HG03095 (cell line): Measurements from ENCODE around the gene FRRS1L.

Experiments
- ATAC-seq: cut with Tn5 transposase; IDR thresholded peaks from one replicate; pipeline ENCODE4 v1.9.1; 2021; ENCODE audit warnings: moderate library complexity; ENCODE audit not compliant: unreplicated experiment

Gene FRRS1L, protein sequence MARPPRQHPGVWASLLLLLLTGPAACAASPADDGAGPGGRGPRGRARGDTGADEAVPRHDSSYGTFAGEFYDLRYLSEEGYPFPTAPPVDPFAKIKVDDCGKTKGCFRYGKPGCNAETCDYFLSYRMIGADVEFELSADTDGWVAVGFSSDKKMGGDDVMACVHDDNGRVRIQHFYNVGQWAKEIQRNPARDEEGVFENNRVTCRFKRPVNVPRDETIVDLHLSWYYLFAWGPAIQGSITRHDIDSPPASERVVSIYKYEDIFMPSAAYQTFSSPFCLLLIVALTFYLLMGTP

DNA sequence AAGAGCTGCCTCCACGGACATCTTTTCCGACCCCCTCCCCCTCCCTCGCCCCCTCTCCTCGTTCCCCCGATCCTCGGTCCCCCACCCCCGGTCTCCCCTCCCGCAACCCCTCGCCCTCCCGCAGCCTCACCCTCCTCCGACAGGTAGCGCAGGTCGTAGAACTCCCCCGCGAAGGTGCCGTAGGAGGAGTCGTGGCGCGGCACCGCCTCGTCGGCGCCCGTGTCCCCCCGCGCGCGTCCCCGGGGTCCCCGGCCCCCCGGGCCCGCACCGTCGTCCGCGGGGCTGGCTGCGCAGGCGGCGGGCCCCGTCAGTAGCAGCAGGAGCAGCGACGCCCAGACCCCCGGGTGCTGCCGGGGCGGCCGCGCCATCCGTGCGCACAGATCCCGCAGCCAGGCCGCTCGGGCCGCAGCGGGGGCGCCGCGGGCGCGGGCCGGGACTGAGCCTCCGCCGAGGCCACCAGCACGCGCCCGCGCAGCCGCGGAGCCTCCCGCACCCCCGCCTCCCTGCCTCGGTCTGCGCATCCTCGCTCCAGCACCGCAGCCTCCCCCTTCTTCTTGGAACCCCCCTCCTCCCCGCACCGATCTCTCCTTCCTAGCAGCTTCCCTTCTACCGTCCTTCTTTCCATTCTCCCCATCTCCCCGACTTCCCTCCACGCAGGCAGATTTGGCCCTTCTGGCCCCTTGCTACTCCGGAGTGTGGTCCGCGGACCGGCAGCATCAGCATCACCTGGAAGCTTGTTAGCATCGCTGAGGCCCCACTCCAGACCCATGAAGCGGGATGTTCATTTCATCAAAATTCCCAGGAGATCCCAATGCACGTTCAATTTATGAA lies at the start of gene FRRS1L:
Gene FRRS1L (minus strand): TSS at position 479 of the 831 bp plus-strand sequence. CDS start 111 bp downstream, at position 368.
- ATAC-seq, result no peak

DNA sequence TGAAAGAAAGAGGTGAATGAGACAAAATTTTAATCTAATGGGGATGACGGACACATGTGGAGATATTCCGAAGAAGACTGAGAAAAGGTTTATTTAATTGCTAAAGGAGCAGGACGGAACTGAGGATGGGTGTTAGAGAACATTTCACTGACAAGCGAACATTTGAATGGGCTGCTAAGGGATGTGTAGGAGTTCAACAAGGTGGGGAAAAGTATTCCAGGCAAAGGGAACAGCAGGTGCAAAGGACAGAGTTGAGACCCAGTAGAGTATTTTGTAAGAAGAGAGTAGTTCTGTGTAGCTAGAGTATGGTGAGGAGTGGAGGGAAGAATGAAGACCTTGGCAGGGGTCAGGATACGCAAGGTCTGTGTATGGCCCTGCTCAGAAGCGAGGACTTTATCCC lies 47.4 kb upstream of the FRRS1L start:
- ATAC-seq, result no peak

DNA sequence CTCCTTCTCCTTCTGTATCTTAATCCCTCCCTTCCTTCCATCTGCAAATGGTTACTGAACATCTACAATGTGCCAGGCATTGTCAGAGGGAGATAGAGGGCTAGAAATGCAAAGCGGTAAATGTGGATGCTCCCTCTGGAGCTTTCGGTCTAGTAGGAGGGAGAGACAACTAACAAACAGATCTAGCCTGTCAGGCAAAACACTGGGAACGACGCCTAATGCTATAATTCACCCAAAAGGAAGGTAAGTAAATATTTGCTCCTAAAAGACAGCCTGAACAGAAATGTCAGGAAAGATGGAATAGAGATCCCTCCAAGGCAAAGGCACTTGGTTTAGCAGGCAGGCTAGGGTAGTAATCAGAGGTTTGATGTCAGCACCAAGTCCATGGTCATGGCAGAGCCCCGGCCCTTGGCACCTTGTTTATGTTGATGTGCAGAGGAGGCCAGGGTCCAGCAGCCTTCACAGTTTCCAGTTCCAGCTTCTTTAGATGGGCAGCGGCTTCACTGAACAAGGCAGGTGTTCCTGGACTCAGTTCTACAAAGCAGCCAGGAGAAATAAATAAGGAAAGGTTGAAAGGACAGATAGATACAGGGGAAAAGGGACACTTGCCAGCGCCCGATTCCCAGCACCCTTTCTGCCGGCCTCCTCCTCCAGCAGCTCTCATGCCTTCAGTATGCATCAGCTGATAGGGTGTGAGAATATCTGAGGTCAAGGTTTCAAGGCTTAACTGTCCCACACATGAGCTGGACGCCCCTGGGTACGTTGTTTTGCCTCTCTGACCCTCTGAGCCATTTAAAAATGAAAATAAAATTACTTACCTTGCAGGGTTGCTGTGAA lies 46.5 kb upstream of the FRRS1L start:
- ATAC-seq, result no peak

DNA sequence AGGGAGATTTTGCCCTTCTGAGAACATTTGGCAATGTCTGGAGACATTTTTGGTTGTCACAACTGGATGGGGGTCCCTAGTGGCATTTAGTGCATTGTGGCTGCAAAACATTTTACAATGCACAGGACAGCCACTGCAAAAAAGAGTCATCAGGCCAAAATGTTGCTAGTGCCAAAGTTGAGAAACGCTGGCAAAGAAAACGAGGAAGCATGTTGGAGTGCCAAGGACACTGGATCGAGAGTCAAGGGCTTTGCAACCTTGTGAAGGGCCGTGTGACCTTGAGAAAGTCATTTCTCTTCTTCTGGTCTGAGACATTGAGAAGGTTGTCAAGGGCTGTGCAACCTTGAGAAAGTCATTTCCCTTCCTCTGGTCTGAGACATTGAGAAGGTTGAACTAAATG lies 45.7 kb upstream of the FRRS1L start:
- no peak for ATAC-seq

DNA sequence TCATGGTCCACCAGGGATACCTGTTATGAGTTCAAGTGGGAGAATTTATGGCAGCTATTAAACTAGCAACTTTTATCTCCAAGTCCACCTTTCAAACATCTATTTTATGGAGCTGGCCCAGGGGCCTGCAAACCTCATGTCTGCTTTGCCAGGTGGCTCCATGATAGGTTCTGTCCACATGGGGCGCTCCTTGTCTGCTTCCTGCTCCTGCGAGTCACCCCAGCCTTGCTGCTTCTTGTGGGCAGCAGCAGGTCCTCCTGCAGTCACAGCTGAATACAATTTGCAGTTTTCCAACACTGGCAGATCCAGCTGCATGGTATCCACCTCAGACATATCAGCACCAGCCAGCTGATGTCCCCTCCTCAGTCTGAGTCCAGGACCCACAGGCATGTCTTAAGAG lies 39.6 kb upstream of the FRRS1L start:
- ATAC-seq, result no peak

DNA sequence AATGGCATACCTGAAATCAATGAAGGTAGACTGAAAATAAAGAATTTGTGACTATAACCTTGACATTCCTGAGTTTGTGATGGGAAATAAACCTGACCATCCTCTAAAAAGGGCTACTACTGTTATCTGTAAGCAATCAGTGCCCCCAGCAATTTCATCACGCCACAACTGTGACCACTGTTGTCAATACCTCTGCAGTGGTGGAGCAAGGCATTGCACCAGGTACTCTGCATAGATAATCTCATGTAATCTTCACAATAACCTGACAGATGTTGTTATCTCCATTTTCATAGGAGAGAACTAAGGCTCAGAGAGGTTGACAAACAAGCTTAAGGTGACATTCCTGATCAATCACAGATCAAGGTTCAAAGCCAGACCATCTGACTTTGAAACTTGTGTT lies 38.5 kb upstream of the FRRS1L start:
- ATAC-seq, result no peak

DNA sequence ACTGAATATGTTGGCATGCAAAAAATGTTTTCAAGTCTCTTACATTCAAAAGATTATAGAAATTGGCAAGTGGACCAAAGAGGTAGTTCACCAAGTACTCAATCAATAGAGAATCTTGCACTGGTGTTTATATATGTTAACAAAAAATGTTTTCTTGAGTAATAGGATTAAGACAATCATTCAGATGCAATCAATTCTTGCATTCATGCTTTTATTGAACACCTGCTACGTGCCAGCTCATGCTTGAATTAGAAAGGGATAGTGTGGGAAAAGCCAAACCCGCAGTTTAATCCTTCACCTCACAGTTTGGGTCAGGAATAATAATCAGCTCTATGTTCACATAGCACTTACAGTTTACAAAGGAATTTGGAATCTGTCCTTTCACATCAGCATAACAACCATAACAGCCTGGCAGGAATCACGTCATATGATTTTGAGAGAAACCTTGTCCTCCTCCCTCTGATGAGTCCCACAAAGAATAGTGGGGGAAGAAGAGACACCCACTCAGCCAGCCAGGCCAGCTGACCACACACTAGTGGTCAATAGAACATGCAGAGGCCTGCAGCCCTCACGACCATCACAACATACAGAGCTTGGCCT lies 36.8 kb upstream of the FRRS1L start:
- ATAC-seq, result no peak

DNA sequence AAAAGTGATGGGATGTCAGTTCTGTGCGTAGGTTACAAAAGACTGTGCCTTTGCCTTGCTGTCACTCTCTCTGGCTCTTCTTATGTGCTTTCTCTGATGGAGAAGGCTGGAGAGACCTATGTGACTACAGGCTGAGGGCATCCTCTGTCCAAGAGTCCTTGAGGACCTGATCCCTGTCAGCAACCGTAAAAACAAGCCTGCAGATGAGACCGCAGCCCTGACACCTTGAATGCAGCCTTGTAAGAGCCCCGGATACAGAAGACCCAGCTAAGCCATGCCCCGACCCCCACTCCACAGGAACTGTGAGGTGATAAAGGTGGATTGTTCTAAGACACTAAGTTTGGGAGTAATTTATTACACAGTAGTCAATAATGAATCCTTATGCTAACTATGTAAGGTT lies 32.6 kb upstream of the FRRS1L start:
- ATAC-seq, result no peak

DNA sequence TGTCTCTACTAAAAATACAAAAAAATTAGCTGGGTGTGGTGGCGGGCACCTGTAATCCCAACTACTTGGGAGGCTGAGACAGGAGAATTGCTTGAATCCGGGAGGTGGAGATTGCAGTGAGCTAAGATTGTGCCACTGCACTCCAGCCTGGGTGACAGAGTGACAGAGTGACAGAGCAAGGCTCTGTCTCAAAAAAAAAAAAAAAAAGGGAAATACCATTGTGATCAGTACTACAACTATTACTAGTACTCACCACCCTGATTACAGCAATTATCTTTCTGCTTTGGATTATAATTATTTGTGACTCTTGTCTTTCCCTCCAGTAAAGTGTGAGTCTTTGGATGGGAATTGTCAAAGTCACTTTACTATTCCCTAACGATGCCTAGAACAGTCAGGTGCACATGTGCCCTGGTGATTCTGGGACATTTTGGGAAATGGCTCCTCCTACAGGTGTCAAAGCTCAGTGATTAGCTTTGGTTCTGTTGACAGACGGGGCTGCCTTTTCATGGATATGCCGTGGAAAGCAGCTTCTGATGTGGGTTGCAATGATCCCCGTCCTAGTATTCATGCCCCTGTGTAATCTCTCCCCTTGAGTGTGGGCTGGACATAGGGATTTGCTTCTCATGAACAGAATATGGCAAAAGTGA lies 31.8 kb upstream of the FRRS1L start:
- ATAC-seq, result no peak

DNA sequence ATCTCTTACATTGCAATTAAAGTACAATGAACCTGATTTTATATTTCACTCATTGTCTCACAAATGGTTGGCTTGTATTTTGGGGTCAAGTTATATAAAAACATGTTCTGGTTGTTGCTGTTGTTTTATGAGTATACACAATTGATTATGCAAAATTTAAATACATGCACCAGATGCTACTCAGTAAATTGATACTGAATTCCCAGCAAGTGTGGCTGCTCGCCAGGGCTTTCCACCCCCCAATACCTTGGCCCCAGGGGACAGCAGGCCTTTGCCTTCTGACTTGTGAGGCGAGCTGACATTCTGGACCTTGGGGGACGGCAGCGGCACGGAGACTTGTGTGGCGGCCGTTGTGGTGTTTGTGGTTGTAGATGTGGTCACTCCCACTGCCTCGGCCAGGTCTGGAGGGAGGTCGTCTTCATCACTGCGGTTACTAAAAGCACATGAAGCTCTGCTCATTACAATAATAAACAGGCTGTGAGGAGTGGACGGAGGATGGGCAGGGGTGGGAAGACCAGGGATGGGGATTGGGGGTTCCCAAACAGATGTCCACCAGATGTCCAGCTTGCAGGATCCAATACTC lies 27.0 kb upstream of the FRRS1L start:
- ATAC-seq, result no peak

DNA sequence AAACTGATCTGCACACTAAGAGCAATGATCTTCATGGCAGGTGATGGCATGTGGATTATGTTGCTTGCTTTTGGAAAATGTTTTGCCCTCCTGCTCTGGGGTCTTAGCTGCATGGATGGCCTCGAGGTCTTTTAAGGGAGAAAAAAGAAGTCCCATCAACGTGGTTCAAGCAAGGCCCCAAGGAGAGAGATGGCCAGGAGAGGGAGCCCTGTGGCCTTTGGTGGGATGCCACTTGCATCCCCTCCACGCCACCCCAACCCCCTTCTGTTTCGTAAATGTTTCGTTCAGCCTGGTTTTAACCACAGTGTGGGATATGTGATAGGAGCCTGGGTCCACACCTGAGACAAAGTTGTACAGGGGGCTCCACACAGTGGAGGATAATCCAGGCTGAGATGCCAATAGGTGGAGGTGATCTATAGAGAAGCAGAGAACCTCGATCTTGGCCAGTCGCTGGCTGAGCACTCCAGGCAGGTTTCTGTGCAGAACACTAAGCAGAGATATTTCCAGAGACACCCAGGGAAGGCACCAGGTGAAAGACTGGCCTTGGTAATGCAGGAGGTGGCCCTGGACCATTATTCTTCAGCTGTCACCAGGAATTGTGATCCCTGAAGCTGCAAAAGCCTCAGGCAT lies 25.8 kb upstream of the FRRS1L start:
- no peak for ATAC-seq

DNA sequence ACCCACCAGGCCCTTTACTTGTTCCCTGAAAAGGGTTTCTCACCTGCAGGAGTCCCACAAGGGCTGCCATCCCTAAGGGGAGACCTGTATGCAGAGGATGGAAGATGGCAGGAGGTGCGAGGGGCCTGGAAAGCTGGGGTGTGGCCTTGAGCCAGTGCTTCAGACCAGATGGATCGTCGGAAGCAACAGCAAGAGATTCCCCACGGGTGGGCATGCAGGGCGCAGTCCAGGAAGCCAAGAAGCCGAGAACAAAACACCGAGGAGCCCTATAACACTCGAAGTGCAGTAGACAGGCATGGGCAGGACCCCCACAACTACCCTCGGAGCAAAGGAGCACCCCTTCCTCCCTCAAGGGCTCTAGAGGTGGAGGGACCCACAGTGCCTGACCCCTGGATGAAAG lies 24.7 kb upstream of the FRRS1L start:
- no peak for ATAC-seq

DNA sequence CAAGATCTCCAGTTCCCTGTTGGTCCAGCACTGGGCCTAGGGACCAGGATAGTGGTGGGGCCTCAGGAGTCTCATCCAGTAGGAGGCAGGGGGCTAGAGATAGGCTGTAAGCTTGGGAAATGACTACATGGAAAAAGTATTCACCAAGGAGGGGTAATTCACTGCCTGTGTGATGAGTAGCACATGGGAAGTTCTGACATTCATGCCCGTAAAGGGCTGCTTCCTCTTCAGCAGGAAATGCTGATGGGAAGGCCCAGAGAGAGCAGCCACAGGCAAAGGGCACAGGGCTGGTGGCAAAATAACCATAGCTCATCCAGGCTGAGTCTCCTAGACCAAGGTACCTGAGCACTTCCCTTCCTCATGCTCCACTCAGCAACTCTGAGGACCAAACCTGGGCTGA lies 23.1 kb upstream of the FRRS1L start:
- no peak for ATAC-seq

DNA sequence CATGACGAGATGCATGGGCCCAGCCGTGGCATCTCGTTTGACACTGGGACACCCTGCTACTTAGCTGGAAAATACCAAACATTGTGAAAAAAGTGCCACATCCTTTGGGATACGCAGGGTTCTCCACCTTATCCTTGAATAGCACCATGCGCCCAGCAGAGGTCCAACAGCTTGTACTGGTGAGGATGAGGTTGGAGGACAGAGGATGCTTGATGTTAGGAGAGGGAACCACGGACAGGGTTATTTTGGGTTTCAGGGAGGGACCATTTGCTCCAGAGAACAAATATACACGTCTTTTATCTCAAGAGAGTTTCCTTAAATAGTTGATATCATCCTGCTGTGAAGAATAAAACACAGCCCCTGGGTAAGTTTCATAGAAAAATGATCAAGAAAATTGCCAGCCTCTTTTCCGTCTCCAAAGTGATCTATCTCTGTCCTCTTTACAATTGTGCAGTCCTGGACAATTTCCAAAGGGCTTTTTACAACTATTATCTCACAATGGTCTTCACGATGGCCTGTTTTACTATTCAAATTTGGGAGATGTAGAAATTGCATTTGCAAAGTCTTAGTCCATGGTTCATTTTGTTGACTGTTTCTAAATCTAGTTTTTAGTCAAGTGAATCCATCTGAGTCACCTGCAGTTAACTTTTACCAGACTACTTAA lies 19.9 kb upstream of the FRRS1L start:
- ATAC-seq, result no peak

DNA sequence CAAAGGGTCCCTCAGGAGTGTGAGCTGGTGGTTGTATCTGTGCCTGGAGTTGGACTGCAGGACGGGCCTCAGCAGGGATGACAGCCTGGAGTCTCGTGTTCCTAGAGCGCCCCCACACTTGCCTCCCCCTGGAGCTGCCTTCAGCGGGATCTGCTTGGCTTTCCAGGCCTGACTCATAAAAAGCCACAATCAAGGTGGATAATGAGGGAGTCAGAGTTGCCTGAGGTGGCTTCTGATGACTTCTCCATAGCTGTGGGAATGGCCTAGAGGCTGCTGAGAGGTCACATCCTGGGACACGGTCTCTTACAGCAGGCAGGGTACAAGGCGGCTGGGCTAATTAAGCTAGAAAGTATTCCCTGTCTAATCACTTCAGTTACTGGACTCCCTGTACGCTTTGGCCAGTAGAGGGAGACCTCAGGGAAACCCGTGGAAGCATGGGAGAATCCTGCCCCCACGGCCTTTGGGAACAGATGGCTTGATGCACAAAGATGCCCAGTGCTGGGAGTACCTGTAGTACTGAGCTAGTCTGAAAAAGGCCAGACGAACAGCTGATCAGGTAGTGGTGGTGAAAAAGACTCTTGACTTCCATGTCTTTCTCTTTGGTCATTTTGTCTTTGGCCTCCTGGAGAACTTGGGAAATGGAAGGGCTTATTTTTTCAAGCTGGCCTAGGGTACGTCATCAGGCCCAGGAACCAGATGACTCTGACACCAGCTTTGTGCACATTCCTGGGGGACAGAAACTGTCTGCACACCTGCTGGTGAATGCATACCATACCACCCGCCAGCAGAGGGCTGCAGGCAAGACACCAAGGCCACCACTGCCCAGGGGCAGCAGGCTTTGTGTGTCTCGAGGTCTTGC lies 16.1 kb upstream of the FRRS1L start:
- ATAC-seq, result no peak

DNA sequence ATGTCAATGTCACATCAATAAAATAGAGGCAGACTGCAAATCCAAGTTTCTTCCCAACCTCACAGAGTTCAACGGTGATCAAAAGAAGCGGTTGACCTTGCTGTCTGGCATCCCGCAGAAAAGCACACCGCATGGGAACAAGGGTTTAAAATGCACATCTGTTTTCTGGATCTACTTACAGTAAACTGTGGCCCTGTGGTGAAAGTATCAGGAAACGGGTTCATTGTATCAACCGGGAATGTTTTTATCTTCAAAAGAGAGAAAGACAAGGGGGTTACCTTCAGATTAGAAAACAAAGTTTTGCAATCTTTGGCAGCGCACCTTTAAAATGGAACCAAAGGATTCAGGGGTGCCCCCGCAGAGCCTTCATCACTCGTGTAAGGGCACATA lies 15.5 kb upstream of the FRRS1L start:
- no peak for ATAC-seq

DNA sequence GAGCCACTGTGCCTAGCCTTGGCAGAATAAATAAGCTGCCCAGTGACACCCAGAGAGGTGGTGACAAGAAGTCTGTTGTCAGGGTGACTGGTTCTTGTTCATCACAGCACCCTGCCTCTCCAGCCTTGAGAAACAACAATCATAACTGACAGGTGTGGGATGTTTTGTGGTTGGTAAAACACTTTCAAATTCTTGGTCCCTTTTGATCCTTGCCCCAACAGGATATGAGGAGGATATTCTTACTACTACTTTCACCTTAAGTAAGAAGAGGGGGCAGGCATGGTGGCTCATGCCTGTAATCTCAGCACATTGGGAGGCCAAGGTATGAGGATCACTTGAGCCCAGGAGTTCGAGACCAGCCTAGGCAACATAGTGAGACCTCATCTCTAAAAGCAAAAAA lies 14.2 kb upstream of the FRRS1L start:
- ATAC-seq, result no peak

DNA sequence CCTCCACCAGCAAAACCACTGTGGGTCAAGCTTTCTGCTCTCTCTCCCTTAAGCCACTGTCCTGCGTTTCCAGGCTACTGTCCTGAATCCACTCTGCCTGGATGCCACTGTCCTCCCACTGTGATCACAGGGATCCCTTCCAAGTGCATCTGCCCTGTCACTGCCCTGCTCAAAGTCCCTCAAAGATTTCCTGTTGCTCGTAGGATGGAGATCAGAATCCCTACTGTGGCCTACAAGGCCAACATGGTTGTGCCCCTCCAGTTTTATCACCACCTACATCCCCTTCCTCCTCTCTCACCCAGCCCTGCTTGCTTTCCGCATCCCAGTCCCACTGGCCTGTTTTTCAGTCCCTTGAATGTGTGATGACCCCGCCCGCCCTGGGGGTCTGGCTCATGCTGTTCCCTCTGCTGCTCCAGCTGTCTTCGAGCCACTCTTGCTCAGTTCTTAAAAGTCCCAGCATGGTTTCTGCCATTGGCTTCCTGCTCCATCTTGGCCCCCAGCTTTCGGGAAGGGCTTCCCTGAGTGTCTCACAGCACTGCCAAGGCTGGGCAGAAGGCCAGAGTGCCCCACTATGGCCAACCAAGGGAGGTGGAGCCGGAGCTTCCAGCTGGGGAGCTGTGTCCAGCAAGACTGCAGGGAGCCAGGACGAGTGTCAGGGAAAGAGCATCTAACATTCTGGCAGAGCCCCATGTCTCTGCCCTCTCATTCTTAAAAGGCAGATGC lies 12.9 kb upstream of the FRRS1L start:
- ATAC-seq, result no peak
